K562 (cell line): ENCODE data around the gene GTF2H4. TPM values are rescaled to one million over a fixed set of nuclear protein-coding genes. Genes with fewer than 3 reads are reported as not detected.

Source experiments
- CREB5 ChIP-seq: fragments of 250-450 bp; sonication (Bioruptor Pico); IDR thresholded peaks from 2 replicates; pipeline ENCODE4 v1.5.0; 2020; ENCODE audit warnings: mild to moderate bottlenecking
- FOXJ2 ChIP-seq: fragments of 200-800 bp; sonication (Bioruptor generic); IDR thresholded peaks from 2 replicates; pipeline ENCODE4 v1.6.1; 2016; ENCODE audit warnings: missing genetic modification characterization, missing compliant biosample characterization
- HINFP ChIP-seq: fragments of 450-650 bp; conservative IDR thresholded peaks from 2 replicates; pipeline ENCODE4 v1.6.1; 2016; ENCODE audit warnings: missing genetic modification characterization, low read depth, mild to moderate bottlenecking, control low read depth, missing compliant biosample characterization
- RBM17 ChIP-seq: fragments of 200-400 bp; formaldehyde crosslinking; IDR thresholded peaks from 2 replicates; pipeline ENCODE4 v1.6.1; 2017; ENCODE audit warnings: low read depth, mild to moderate bottlenecking, low read length, borderline replicate concordance
- RBM34 ChIP-seq: fragments of 200-400 bp; formaldehyde crosslinking; IDR thresholded peaks from 2 replicates; pipeline ENCODE4 v1.6.1; 2018; ENCODE audit warnings: low read length, borderline replicate concordance; ENCODE audit not compliant: insufficient read depth
- SAFB2 ChIP-seq: fragments of 200-400 bp; formaldehyde crosslinking; IDR thresholded peaks from 2 replicates; pipeline ENCODE4 v1.6.1; 2018; ENCODE audit warnings: borderline replicate concordance, low read length, low read depth, moderate library complexity; ENCODE audit not compliant: severe bottlenecking
- SMAD3 ChIP-seq: fragments of 450-650 bp; formaldehyde crosslinking; conservative IDR thresholded peaks from 2 replicates; pipeline ENCODE4 v1.4.0; 2020; ENCODE audit warnings: mild to moderate bottlenecking
- SMAD4 ChIP-seq: fragments of 250-450 bp; sonication (Bioruptor Pico); conservative IDR thresholded peaks from 2 replicates; pipeline ENCODE4 v1.8.0; 2021; ENCODE audit warnings: inconsistent platforms, mild to moderate bottlenecking, moderate library complexity
- SMARCA5 ChIP-seq: fragments of 450-650 bp; IDR thresholded peaks from 2 replicates; pipeline ENCODE4 v1.6.1; 2016
- TSHZ1 ChIP-seq: fragments of 250-450 bp; sonication (Bioruptor Pico); IDR thresholded peaks from 2 replicates; pipeline ENCODE4 v1.4.0; 2020; ENCODE audit warnings: mild to moderate bottlenecking, moderate library complexity
- ZBTB9 ChIP-seq: fragments of 450-650 bp; formaldehyde crosslinking; IDR thresholded peaks from 2 replicates; pipeline ENCODE4 v1.4.0; 2020; ENCODE audit warnings: mild to moderate bottlenecking, moderate library complexity
- ZNF197 ChIP-seq: fragments of 200-800 bp; sonication (Bioruptor generic); IDR thresholded peaks from 2 replicates; pipeline ENCODE4 v1.6.1; 2016; ENCODE audit warnings: low read depth, missing genetic modification characterization, missing compliant biosample characterization
- ZNF655 ChIP-seq: fragments of 250-450 bp; sonication (Bioruptor Pico); IDR thresholded peaks from 2 replicates; pipeline ENCODE4 v1.5.0; 2021
- polyA plus RNA-seq, 8 experiments: library from polyadenylated mRNA; depleted of rRNA in 4 of 8; stranded (reverse) in 5 of 8; unstranded in 3 of 8; fragments of >200 nt; fragmentation: Nextera tagmentation in 2 of 8; fragmentation: Illumina TruSeq in 1 of 8; extraction: Ambion mirVana in 2 of 8; extraction: Trizol in 1 of 8; gene quantifications; 2 replicates each; pipeline versions ENCODE4 v1.2.1 to v1.2.3, GENCODE V29; 2011 to 2014; ENCODE audit warnings: inconsistent platforms in 1 of 8, missing spikeins in 1 of 8
- total RNA-seq, 7 experiments: library from RNA; depleted of rRNA in 6 of 7; stranded (reverse); fragments of >200 nt in 6 of 7; fragmentation: Illumina TruSeq in 2 of 7; extraction: Trizol in 2 of 7; gene quantifications; 2 replicates each; pipeline versions ENCODE4 v1.2.1 to v1.2.3, GENCODE V29; 2011 to 2021; ENCODE audit warnings: low replicate concordance in 1 of 7

GTF2H4 gene
- total and polyA plus RNA-seq, 9 of the 15 experiments (the other 6 are each of a cell fraction or from before 2014, with no cell fraction given) = 3.6 to 86.1 (median 39.6) TPM

GRCh38 chr6:30914076-30914853 is 6.3 kb downstream of the GTF2H4 start, which contains the start of gene VARS2 (continued):
- TF ChIP-seq CREB5 (CRISPR knock-in tag) = 0 out of 2 replicates have a peak, but pooled peaks have one; percentile 75
- no peak for TF ChIP-seq HINFP (tag)
- no peak for TF ChIP-seq ZNF197 (CRISPR knock-in tag)
- peak; percentile 94 for TF ChIP-seq ZBTB9 (CRISPR knock-in tag)
- TF ChIP-seq SMAD3 (CRISPR knock-in tag) = no peak
- peak; percentile 86; the same call in 1 of the 2 replicates for TF ChIP-seq ZNF655
- TF ChIP-seq TSHZ1 (CRISPR knock-in tag) = no peak; the same call in 1 of the 2 replicates
- no peak for TF ChIP-seq SMARCA5
- no peak for TF ChIP-seq RBM17
- TF ChIP-seq RBM34 = 0 out of 2 replicates have a peak, but pooled peaks have one; percentile 39
- no peak for TF ChIP-seq FOXJ2 (tag)
- TF ChIP-seq SAFB2 = no peak
- peak; percentile 89 for TF ChIP-seq SMAD4 (CRISPR knock-in tag)
